Naive thymus-derived CD4-positive, alpha-beta T cell (primary cell): ENCODE measurements around the gene KISS1. TPM values are rescaled to one million over a fixed set of nuclear protein-coding genes. Genes with fewer than 3 reads are reported as not detected.
"Not testable (repeated sequence)": the region's sequence is repeated elsewhere in the genome, so short reads cannot be mapped to it uniquely, and the experiment has no call there.

Experiments used
- ATAC-seq: fragments of 150-1000 bp; cut with Tn5 transposase; 2 replicates; pipeline ENCODE4 v1.10.0; 2021; ENCODE audit warnings: mild to moderate bottlenecking, moderate library complexity
- CTCF ChIA-PET: fragments of 350-600 bp; sonication (Branson Sonifier 250); formaldehyde crosslinking; loops from one replicate; lab custom pipeline; 2021; ENCODE audit warnings: antibody characterized with exemption; lab: Charles Lee
- POLR2A ChIA-PET: fragments of 350-600 bp; sonication (Branson Sonifier 250); formaldehyde crosslinking; loops from one replicate; lab custom pipeline; 2021; ENCODE audit warnings: antibody characterized with exemption, inconsistent platforms; lab: Charles Lee
- DNase-seq, 9 donors: peaks; one replicate each; pipeline versions ENCODE4 v3.0.0 to v3.0.0-alpha.2; 2020 to 2022; ENCODE audit warnings: mixed read lengths in 1 of 9
- H3K27ac ChIP-seq: one replicate; pipeline ENCODE4 v1.7.0; 2013; ENCODE audit warnings: mild to moderate bottlenecking, low read depth, low read length, moderate library complexity
- H3K27me3 ChIP-seq, 2 donors: one replicate each; pipeline ENCODE4 v1.7.0; 2013; ENCODE audit warnings: low read length in 2 of 2, mild to moderate bottlenecking in 2 of 2, moderate library complexity in 2 of 2; ENCODE audit not compliant: control insufficient read depth in 2 of 2, insufficient read depth in 2 of 2
- H3K36me3 ChIP-seq, 3 experiments: 1 replicate in 2 of 3; 2 replicates in 1 of 3; pipeline ENCODE4 v1.7.0; 2013; ENCODE audit warnings: low read length in 3 of 3, mild to moderate bottlenecking in 3 of 3, moderate library complexity in 1 of 3; ENCODE audit not compliant: insufficient read depth in 3 of 3, control insufficient read depth in 2 of 3
- H3K4me1 ChIP-seq, 2 donors: one replicate each; pipeline ENCODE4 v1.7.0; 2013; ENCODE audit warnings: low read length in 2 of 2, mild to moderate bottlenecking in 2 of 2, moderate library complexity in 1 of 2; ENCODE audit not compliant: control insufficient read depth in 2 of 2, insufficient read depth in 2 of 2
- H3K4me3 ChIP-seq: 2 replicates; pipeline ENCODE4 v1.7.0; 2013; ENCODE audit warnings: mild to moderate bottlenecking, low read length
- H3K9me3 ChIP-seq, 3 experiments: 1 replicate in 2 of 3; 2 replicates in 1 of 3; pipeline ENCODE4 v1.7.0; 2013; ENCODE audit warnings: low read length in 3 of 3; ENCODE audit not compliant: control insufficient read depth in 2 of 3
- H3K27ac Mint-ChIP-seq, 9 donors: one replicate each; pipeline ENCODE4 v1.8.0; 2020 to 2022; ENCODE audit warnings: mixed read lengths in 9 of 9, mild to moderate bottlenecking in 8 of 9, moderate library complexity in 5 of 9, inconsistent platforms in 2 of 9
- H3K27me3 Mint-ChIP-seq, 5 donors: one replicate each; pipeline ENCODE4 v1.8.0; 2021 to 2022; ENCODE audit warnings: mixed read lengths in 5 of 5, mild to moderate bottlenecking in 1 of 5
- H3K36me3 Mint-ChIP-seq, 5 donors: one replicate each; pipeline ENCODE4 v1.8.0; 2020 to 2022; ENCODE audit warnings: mixed read lengths in 5 of 5, mild to moderate bottlenecking in 3 of 5, inconsistent platforms in 1 of 5
- H3K4me1 Mint-ChIP-seq, 7 donors: one replicate each; pipeline ENCODE4 v1.8.0; 2020 to 2022; ENCODE audit warnings: mixed read lengths in 7 of 7, mild to moderate bottlenecking in 3 of 7, inconsistent platforms in 1 of 7
- H3K4me3 Mint-ChIP-seq, 10 donors: one replicate each; pipeline ENCODE4 v1.8.0; 2020 to 2022; ENCODE audit warnings: mild to moderate bottlenecking in 10 of 10, mixed read lengths in 10 of 10, moderate library complexity in 6 of 10, inconsistent platforms in 2 of 10
- H3K9me3 Mint-ChIP-seq, 11 donors: one replicate each; pipeline ENCODE4 v1.8.0; 2020 to 2022; ENCODE audit warnings: mixed read lengths in 11 of 11, mild to moderate bottlenecking in 4 of 11, inconsistent platforms in 1 of 11, moderate library complexity in 1 of 11
- intact Hi-C, 2 donors: fragments of 100-400 bp; cut with micrococcal nuclease; formaldehyde crosslinking; loops; one replicate each; pipeline ENCODE4 v1.15.1; 2023
- polyA plus RNA-seq, 2 donors: library from polyadenylated mRNA; unstranded; fragments of 300-500 nt; fragmentation: Illumina TruSeq; gene quantifications; one replicate each; pipeline ENCODE4 v1.2.3, GENCODE V29; 2021
- total RNA-seq, 6 experiments: library from RNA in 5 of 6; stranded (reverse) in 5 of 6; gene quantifications; 1 replicate in 5 of 6; 2 replicates in 1 of 6; pipeline ENCODE4 v1.2.3 and lab custom pipeline; 2021 to 2026

KISS1 gene
- under 1 TPM in 1 of 5 experiments, not detected in 4; 0.61 TPM for total RNA-seq
- not detected for polyA plus RNA-seq
- total RNA-seq (lab: John Stamatoyannopoulos, UW), result not detected

- Histone ChIP-seq H3K4me3 (no peak within 1 kb of the TSS), H3K27ac (no peak within 1 kb of the TSS), H3K27me3 (no peaks in the 10 kb centered on the region), H3K4me1 (no peaks in the 10 kb centered on the region), H3K9me3 (no peaks in the 10 kb centered on the region), H3K36me3 (no peaks in the 10 kb centered on the region)
- no peak for DNase-seq
- peaks cover 0 to 6% (median 0%) of the 10 kb centered on the region in 11 donors for H3K9me3 Mint-ChIP-seq
- no peak for ATAC-seq
- H3K27ac Mint-ChIP-seq, result peak within 1 kb of the TSS in 1 of 9 donors; percentile 21
- peaks cover 0 to 14% (median 8%) of the 10 kb centered on the region in 7 donors for H3K4me1 Mint-ChIP-seq
- ChIA-PET CTCF (no interaction called here), POLR2A (no interaction called here)
- no peak within 1 kb of the TSS for H3K4me3 Mint-ChIP-seq
- no peaks in the 10 kb centered on the region for H3K36me3 Mint-ChIP-seq
- intact Hi-C loops, result no loop called here
- peaks cover 12 to 14% (median 13%) of the 10 kb centered on the region in 5 donors for H3K27me3 Mint-ChIP-seq
Measured at GRCh38 chr1:204196068-204196795, at the start of gene KISS1. Gene KISS1 (minus strand): TSS chr1:204196491. CDS start chr1:204192876, 3,615 bp downstream.

DNA sequence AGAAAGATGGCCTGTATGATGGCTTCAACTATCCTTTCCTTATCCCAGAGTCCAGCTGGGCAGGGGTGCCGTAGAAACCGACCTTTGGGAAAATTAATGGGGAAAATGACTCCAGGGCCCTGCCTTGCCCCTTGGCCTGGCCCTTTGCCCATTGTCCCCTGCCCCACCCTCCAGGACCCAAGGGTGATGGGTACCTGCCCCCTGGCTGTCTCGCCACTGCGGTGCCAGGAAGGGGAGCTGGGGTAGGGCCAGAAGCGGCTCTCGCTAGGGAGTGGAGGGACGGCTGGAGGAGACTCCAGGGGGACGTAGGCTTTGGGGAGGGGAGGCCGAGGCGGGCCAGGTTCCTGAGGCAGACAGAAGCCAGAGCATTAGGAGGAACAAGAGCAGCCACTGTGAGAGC is 46.6 kb upstream of the KISS1 start:
- DNase-seq (no peak), ATAC-seq (no peak)
- peaks cover 0 to 2% (median 0%) of the 10 kb centered on the region in 11 donors for H3K9me3 Mint-ChIP-seq
- ChIA-PET CTCF (no interaction called here), POLR2A (no interaction called here)
- H3K36me3 Mint-ChIP-seq, result peaks cover 0 to 3% (median 0%) of the 10 kb centered on the region in 5 donors
- Histone ChIP-seq H3K4me3 (no peak overlapping the region), H3K4me1 (no peaks in the 10 kb centered on the region), H3K9me3 (no peaks in the 10 kb centered on the region), H3K27ac (no peak overlapping the region), H3K27me3 (no peaks in the 10 kb centered on the region), H3K36me3 (no peaks in the 10 kb centered on the region)
- intact Hi-C loops, result no loop called here
- no peak overlapping the region for H3K4me3 Mint-ChIP-seq
- H3K27me3 Mint-ChIP-seq, result peaks cover 0 to 3% (median 0%) of the 10 kb centered on the region in 5 donors
- no peak overlapping the region for H3K27ac Mint-ChIP-seq
- no peaks in the 10 kb centered on the region for H3K4me1 Mint-ChIP-seq

DNA sequence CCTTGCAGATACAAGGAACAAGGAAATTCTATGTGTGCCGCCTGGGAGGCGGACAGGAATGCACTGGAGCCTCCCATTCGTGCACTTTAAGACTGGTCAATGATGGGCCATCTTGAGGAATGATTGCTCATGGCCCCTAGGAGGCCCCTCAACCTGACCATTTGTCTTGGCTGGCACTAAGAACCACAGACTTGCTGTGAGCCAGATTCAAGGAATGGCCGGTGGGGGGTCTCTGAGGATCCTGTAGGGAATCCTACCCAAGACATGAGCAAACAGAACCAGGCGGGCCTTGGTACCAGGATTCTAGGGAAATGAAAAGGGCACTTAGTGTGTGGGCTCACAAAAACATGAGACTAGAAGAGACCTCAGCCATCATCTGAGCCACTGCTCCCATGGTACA is 45.6 kb upstream of the KISS1 start:
- CTCF ChIA-PET, result no interaction called here
- no peaks in the 10 kb centered on the region for H3K4me1 Mint-ChIP-seq
- Histone ChIP-seq H3K27me3 (no peaks in the 10 kb centered on the region), H3K9me3 (no peaks in the 10 kb centered on the region), H3K36me3 (no peaks in the 10 kb centered on the region), H3K4me1 (no peaks in the 10 kb centered on the region), H3K27ac (no peak overlapping the region), H3K4me3 (no peak overlapping the region)
- no peak for DNase-seq
- no peak for ATAC-seq
- H3K4me3 Mint-ChIP-seq, result no peak overlapping the region
- no peak overlapping the region for H3K27ac Mint-ChIP-seq
- peaks cover 0 to 3% (median 0%) of the 10 kb centered on the region in 5 donors for H3K36me3 Mint-ChIP-seq
- POLR2A ChIA-PET, result no interaction called here
- intact Hi-C loops, result no loop called here
- H3K9me3 Mint-ChIP-seq, result peaks cover 0 to 2% (median 0%) of the 10 kb centered on the region in 11 donors
- H3K27me3 Mint-ChIP-seq, result peaks cover 0 to 3% (median 0%) of the 10 kb centered on the region in 5 donors

- H3K27ac Mint-ChIP-seq, result no peak overlapping the region
- H3K4me1 ChIP-seq, result no peaks in the 10 kb centered on the region
- no peaks in the 10 kb centered on the region for H3K4me1 Mint-ChIP-seq
- H3K4me3 Mint-ChIP-seq, result no peak overlapping the region
- H3K4me3 ChIP-seq, result no peak overlapping the region
- DNase-seq (no peak), ATAC-seq (no peak)
- no peaks in the 10 kb centered on the region for H3K9me3 ChIP-seq
- H3K27me3 Mint-ChIP-seq, result peaks cover 0 to 2% (median 0%) of the 10 kb centered on the region in 5 donors
- H3K36me3 Mint-ChIP-seq, result peaks cover 0 to 3% (median 0%) of the 10 kb centered on the region in 5 donors
- ChIA-PET CTCF (no interaction called here), POLR2A (no interaction called here)
- no peaks in the 10 kb centered on the region for H3K27me3 ChIP-seq
- intact Hi-C loops, result no loop called here
- no peaks in the 10 kb centered on the region for H3K36me3 ChIP-seq
- H3K9me3 Mint-ChIP-seq, result peaks cover 0 to 2% (median 0%) of the 10 kb centered on the region in 11 donors
- no peak overlapping the region for H3K27ac ChIP-seq
Measured at GRCh38 chr1:204241050-204241449, 44.8 kb upstream of the KISS1 start.

DNA sequence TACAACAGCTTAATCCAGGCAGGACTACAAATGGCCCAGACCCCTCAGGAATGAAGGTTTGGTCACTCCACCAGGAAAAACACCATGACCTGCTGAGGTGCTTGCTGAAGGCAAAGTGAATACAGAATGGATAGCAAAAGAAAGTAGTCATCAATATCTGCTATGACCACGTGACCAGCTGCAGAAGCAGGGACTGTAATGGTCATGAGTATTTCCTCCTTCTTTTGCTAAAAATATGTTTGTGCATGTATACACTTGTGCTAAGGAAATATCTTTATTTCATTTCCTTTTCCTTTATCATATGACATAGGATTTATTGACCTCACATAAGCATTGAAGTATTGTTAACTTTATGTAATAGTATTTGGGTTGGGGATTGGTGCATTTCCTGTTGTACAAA is 43.9 kb upstream of the KISS1 start:
- ATAC-seq (no peak), DNase-seq (no peak)
- intact Hi-C loops, result no loop called here
- H3K36me3 Mint-ChIP-seq, result peaks cover 0 to 3% (median 0%) of the 10 kb centered on the region in 5 donors
- H3K27me3 Mint-ChIP-seq, result peaks cover 0 to 4% (median 0%) of the 10 kb centered on the region in 5 donors
- no peaks in the 10 kb centered on the region for H3K27me3 ChIP-seq
- H3K36me3 ChIP-seq, result no peaks in the 10 kb centered on the region
- POLR2A ChIA-PET, result no interaction called here
- no peaks in the 10 kb centered on the region for H3K9me3 ChIP-seq
- H3K4me3 ChIP-seq, result no peak overlapping the region
- H3K27ac ChIP-seq, result no peak overlapping the region
- CTCF ChIA-PET, result no interaction called here
- H3K9me3 Mint-ChIP-seq, result peaks cover 0 to 2% (median 0%) of the 10 kb centered on the region in 11 donors
- no peaks in the 10 kb centered on the region for H3K4me1 Mint-ChIP-seq
- H3K27ac Mint-ChIP-seq, result no peak overlapping the region
- no peak overlapping the region for H3K4me3 Mint-ChIP-seq
- H3K4me1 ChIP-seq, result no peaks in the 10 kb centered on the region

DNA sequence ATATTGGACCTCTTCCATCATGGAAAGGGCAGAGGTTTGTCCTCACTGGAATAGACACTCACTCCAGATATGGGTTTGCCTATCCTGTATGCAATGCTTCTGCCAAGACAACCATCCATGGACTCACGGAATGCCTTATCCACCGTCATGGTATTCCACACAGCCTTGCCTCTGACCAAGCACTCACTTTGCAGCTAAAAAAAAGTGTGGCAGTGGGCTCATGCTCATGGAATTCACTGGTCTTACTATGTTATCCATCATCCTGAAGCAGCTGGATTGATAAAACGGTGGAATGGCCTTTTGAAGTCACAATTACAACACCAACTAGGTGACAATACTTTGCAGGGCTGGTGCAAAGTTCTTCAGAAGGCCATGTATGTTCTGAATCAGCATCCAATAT is 43.1 kb upstream of the KISS1 start:
- H3K27ac ChIP-seq, CTCF ChIA-PET, DNase-seq, H3K4me1 Mint-ChIP-seq, H3K4me3 Mint-ChIP-seq, H3K27me3 ChIP-seq, H3K27me3 Mint-ChIP-seq, intact Hi-C loops, H3K36me3 Mint-ChIP-seq, H3K9me3 Mint-ChIP-seq, ATAC-seq, POLR2A ChIA-PET, H3K4me1 ChIP-seq, H3K9me3 ChIP-seq, H3K4me3 ChIP-seq, H3K27ac Mint-ChIP-seq, H3K36me3 ChIP-seq: not testable (repeated sequence)

DNA sequence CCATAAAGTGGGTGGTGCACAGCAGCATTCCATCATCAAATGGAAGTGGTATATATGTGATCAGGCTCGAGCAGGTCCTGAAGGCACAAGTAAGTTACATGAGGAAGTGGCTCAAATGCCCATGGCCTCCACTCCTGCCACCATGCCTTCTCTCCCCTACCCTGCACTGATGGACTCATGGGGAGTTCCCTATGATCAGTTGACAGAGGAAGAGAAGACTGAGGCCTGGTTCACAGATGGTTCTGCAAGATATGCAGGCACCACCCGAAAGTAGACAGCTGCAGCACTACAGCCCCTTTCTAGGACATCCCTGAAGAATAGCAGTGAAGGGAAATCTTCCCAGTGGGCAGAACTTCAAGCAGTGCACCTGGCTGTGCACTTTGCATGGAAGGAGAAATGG is 42.2 kb upstream of the KISS1 start:
- DNase-seq, H3K4me1 ChIP-seq, H3K27ac ChIP-seq, H3K4me1 Mint-ChIP-seq, H3K27me3 ChIP-seq, H3K4me3 Mint-ChIP-seq, H3K9me3 ChIP-seq, POLR2A ChIA-PET, H3K9me3 Mint-ChIP-seq, H3K27ac Mint-ChIP-seq, H3K4me3 ChIP-seq, H3K36me3 ChIP-seq, H3K27me3 Mint-ChIP-seq, intact Hi-C loops, ATAC-seq, CTCF ChIA-PET, H3K36me3 Mint-ChIP-seq: not testable (repeated sequence)
